ENCODE results near the gene ZFP37. TPM values are rescaled to one million over a fixed set of nuclear protein-coding genes. Genes with fewer than 3 reads are reported as not detected.
A peak's percentile ranks its signal among the peaks of the same experiment; 100 is the strongest.
"Not testable (repeated sequence)": the region's sequence is repeated elsewhere in the genome, so short reads cannot be mapped to it uniquely, and the experiment has no call there.

The ZFP37 gene
- polyA plus RNA-seq (ENCODE audit: insufficient read length): 3.5 TPM

DNA sequence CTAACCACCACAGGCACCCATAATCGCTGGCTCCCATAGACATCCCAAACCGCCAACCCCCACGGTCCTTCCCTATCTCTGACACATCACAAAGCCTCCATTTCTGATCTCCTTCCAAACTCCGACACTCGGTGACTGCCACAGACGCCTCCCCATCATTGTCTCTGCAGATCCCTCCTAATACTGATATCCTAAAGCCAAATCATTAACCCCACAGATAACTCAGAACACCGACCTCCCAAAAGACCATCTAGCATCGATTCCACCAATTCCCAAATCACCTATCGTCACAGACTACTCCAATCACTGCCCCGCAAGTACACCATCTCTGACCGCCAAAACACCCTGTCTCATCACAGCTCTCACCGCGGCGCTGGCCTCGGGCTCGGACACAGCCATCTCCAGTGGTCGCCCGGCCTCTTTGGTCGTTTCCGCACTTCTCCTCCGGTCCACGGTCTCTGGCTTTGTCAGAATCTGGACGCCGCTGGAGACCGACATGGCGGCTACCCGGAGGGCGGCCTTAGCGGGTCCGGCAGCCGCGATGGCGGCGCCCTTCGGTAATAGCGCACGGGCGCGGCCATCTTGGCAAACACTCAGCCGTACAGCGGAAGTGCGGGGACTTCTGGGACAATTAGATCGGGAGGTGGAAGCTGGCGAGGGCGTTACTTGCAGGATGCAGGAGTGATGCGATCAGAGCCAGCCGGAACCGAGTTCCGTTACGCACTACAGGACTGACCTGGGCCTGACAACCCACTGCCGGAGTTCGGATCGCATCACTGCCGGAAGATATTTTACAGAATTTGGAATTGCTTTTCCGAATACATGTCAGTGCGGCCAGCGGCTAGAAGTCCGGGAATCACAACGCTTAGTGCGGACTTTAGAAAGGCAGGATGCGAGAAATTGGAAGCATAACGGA is at the start of gene ZFP37:
Gene ZFP37 (minus strand): TSS at position 534 of the 916 bp plus-strand sequence. CDS start 36 bp downstream, at position 498.
- DNase-seq: peak; percentile 97

DNA sequence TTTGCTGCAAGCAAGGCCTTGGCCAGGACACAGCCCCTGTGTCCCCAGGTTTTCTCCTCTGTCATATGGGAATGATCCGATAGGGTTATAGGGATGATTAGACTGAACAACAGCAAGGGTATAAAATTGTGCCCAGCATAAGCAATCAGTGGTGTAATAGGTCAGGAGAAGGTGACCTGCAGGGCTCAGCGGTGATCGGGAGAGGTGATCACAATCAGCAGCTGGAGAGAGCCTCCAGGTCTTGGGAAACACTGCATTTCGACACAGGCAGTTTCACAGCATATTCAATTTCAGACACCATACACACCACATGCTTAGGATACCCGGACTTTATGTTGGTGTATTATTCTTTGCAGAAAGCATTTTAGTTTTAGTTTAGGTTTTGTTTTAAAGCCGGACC is 48.8 kb upstream of the ZFP37 start:
- not testable (repeated sequence) for DNase-seq

DNA sequence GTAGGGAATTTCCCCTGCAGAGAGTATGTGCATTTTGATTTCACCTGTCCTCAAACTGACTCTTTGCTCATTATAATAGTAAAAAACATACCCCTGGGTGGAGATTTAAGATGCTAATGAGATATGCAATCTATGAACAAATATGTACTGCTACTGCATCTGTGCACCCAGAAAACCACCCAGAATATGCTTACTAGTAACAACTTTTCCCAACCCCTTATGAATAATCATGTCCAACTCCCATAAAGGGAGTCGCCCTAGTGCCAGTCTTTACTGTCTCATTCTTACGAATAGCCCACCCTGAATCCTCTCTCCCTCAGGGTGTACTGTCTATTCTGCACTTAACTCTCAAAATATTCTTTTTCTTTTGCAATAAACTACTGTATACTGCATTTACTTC is 39.0 kb upstream of the ZFP37 start:
- no peak for DNase-seq

DNA sequence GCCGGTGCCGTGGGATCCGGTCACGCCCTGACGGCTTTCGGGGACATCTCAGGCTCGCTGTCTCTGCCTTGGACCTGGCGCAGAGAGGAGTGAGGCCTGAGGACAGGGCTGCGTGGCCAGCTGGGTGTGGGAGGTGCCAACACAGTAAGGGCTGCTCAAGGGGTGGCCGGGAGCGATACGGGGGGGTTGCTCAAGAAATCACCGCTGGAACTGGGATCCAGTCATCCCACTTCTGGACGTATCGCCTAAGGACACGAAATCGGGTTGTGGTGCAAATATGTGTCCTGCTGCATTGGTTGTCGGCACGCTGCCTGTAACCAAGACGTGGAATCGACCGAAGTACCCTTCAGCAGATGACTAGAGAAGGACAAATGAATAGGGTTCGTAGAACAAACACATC is 33.4 kb upstream of the ZFP37 start:
- not testable (repeated sequence) for DNase-seq

DNA sequence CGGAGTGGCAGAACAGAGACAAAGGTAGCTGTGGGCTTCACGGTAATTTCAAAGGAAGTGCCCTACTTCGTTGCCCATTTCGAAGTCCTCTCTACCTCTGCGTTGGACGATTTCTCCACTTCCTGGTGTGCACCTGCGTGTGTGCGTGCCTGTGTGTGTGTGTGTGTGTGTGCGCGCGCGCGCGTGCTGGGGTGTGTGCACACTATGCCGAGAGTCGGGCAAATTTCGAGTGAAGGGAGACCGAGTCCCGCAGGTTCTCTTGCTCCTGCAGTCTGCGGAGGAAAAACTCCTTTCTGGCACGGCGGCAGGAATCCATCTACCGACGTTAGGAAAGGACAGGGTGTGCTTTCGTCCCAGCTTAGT is 32.6 kb upstream of the ZFP37 start:
- not testable (repeated sequence) for DNase-seq

DNA sequence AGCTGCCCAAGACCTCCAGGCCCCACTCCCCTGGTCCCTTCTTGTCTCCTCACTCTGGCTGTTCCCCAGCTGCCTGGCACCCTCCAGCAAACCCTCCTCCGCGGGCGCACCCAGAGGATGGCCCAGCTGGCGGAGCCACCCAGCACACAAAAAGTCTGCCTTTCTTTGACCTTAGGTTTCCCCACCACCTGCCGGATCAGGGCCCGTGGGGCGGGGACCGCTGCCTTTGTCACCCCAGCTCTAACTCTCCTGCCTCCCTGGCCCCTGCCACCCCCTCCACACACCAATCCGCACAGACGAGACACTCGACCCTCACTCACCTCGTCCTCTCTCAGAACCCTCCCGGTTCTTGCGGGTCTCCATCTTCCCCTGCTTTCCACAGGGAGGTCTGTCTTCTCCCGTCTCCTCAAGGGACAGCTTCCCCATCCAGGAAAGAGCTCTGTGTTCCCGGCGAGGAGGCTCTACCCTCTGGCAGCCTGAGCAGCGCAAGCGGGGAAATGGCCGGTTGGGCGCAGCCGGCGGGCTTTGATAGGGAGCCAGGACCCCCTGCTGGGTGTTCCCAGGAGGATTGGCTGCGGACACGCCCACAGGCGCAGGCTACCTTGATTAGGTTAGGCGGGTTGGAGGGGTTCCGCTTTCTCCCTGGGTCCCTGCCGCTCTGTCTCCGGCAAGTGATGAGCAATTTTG is 32.1 kb upstream of the ZFP37 start:
- DNase-seq: not testable (repeated sequence)

DNA sequence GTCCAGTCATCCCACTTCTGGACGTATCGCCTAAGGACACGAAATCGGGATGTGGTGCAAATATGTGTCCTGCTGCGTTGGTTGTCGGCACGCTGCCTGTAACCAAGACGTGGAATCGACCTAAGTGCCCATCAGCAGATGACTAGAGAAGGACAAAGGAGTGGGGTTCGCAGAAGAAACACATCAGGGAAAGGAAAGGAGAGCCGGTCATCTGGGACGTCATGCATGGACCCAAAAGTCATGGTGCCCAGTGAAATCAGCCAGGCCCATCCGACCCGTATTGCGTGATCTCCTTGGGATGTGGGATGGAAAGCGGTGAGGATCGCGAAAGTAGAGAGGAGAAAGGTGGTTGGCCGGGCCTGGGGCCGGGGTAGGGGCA is 6.4 kb upstream of the ZFP37 start:
- not testable (repeated sequence) for DNase-seq

DNA sequence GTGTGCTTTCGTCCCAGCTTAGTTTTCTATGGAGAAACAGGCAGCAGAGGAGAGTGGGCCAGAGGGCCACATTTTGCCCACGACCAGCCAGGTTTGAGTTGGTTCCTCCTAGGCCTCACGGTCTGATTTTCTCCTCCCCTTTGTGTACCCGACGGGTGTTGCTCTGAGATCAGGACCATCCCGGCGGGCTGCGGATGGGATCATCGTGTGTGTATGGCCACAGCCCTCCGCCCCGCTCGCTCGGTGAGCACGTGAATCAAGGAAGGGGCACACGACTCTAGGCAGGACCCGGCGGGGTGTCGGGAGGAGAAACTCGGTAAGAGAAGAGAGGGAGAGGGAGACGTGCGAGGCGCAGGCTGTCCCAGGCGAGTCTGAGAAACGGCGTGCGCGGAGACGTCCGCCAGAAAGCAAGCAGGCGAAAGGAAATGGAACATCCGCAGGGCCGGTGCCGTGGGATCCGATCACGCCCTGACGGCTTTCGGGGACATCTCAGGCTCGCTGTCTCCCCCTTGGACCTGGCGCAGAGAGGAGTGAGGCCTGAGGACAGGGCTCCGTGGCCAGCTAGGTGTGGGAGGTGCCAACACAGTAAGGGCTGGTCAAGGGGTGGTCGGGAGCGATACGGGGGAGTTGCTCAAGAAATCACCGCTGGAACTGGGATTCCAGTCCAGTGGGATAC is 5.9 kb upstream of the ZFP37 start:
- DNase-seq: not testable (repeated sequence)

DNA sequence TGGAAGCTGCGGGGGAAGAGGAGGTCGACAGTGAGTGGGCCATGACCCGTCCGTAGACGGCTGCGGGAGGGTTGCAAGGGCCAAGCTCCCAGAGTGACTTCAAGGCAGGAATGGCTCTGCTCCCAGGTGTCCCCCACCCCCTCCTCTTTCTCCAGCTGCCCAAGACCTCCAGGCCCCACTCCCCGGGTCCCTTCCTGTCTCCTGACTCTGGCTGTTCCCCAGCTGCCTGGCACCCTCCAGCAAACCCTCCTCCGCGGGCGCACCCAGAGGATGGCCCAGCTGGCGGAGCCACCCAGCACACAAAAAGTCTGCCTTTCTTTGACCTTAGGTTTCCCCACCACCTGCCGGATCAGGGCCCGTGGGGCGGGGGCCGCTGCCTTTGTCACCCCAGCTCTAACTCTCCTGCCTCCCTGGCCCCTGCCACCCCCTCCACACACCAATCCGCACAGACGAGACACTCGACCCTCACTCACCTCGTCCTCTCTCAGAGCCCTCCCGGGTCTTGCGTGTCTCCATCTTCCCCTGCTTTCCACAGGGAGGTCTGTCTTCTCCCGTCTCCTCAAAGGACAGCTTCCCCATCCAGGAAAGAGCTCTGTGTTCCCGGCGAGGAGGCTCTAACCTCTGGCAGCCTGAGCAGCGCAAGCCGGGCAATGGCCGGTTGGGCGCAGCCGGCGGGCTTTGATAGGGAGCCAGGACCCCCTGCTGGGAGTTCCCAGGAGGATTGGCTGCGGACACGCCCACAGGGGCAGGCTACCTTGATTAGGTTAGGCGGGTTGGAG is 4.7 kb upstream of the ZFP37 start:
- DNase-seq: not testable (repeated sequence)

DNA sequence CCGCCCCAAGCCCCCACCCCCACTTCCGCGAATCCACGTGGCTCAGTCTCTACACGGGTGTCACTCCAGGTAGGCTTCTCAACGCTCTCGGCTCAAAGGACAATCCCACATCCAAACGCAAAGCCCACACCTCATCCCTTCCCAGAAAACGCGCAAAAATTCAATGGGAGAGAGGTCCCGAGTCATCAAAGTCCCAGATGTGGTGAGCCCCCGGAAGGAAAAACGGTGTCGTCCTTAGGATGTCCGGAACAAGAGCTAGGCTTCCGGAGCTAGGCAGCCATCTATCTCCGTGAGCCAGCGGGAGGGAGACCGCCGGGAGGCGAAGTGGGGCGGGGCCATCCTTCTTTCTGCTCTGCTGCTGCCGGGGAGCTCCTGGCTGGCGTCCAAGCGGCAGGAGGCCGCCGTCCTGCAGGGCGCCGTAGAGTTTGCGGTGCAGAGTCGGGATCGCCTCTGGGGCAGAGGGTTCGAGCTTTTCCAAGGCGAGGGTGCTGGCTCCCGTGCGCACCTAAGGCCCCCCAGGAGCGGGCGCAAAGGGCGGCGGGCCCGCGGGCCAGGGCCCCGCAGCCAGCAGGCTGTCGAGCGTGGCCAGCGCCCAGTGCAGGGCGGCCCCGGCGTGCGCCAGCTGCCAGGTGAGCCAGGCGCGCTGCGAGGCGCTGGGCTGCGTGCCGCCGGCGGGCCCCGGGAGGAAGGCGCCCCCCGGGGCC is 3.2 kb upstream of the ZFP37 start:
- peak; percentile 4 for DNase-seq

DNA sequence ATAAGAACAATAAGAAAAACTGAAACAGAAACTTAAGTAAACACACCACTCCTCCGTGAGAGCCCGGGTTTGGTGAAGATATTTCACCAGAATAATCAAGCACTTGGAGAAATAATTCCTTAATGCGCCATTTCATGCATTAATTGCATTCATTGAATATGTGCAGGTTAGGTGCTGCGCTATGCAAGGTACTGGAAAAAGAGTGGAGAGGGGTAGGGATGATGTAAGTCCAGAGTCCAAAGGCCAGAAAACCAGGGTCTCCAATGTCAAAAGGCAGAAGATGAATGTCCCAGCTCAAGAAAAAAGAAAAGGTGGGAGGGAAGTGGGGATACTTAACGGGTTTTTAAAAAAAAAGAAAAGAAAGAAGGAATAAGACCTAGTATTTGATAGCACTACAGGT is 669 bp upstream of the ZFP37 start:
- DNase-seq: no peak

DNA sequence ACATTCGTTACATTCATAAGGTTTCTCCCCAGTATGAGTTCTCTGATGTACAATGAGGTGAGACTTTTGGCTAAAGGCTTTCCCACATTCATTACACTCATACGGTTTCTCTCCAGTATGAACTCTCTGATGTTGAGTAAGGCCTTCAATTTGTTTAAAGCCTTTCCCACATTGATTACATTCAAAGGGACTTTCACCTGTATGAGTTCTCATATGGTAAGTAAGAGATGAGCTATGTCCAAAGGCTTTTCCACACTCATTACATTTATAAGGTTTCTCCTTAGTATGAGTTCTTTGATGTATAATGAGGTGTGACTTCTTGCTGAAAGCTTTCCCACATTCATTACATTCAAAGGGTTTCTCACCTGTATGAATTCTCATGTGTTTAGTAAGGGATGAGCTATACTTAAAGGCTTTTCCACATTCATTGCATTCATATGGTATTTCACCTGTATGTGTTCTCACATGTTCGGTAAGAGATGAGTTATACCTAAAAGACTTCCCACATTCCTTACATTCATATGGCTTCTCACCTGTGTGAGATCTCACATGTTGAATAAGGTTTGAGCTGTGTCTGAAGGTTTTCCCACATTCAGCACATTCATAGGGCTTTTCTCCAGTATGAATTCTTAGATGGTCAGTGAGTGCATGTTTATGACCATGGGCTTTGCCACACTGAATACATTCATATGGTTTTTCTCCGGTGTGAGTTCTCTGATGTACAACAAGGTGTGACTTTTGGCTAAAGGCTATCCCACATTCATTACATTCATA is 13.5 kb downstream of the ZFP37 start:
- no peak for DNase-seq

DNA sequence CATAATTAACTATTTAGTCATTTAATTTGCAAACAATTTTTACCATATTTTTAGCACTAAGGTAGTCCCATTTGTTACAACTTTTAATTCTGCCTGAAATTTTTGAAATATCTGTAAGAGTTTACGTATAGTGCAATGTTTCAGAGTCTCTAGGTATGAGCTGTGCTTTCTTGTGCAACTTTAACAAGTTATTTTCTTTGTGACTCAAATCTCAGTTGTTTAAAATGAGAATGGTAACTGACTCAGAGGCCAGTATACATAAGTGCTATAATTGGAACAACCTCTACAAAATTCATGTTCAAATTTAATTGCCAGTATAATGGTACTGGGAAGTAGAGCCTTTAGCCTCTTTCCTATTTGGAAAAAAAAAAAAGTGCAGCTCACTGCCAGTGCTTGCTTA is 30.3 kb downstream of the ZFP37 start:
- DNase-seq: no peak

DNA sequence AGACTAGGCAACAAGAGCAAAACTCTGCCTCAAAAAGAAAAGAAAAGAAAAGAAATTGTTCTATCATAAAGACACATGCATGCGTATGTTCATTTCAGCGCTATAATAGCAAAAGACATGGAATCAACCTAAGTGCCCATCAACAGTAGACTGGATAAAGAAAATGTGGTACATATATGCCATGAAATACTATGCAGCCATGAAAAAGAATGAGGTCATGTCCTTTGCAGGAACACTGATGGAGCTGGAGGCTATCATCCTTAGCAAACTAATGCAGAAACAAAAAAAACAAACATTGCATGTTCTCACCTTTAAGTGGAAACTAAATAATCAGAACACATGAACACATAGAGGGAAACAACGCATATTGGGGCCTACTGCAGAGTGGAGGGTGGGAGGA is 38.3 kb downstream of the ZFP37 start:
- no peak for DNase-seq

DNA sequence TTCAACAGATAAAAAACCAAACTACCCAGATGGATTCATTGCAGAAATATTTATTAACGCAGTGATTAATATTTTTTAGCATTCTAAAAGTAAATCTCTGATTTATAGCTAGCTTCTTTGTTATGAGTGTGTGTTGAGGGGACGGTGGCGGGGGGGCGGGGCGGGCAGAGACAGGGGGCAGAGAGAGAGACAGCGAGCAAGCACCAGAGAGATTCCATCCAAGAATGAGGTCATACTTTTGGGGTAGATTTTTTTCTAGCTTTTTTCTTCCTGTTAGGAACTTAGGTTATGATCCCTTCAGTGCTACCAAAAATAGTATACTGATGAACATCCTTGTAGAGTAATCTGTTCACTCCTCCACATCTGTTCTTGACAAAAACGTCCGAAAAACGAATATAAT is 44.0 kb downstream of the ZFP37 start:
- no peak for DNase-seq

DNA sequence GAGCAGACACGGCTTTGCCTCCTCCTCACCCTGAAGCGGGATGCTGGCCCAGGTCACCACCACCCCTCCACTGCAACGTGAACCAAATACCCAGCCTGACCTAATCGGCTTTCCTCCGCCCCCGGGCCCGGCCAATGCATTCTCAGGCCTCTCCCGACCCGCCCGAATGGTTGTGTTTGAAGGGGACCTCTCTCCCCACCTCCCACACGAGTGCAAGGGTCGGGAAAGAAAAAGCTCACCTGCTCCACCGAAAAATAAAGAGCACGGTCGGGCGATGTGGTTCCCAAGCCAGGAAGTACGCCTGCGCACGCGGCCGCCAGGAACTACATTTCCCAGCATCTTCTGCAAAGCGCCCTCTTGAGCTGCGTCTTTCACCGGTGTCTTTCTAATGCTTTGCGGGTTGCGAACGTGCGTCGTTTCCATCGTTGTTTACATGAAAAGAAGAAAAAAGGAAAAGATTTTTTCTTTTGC is 44.6 kb downstream of the ZFP37 start, which contains the start of gene ZNF883:
Gene ZNF883 (minus strand): TSS at position 282 of the 471 bp plus-strand sequence.
- peak; percentile 77 for DNase-seq

DNA sequence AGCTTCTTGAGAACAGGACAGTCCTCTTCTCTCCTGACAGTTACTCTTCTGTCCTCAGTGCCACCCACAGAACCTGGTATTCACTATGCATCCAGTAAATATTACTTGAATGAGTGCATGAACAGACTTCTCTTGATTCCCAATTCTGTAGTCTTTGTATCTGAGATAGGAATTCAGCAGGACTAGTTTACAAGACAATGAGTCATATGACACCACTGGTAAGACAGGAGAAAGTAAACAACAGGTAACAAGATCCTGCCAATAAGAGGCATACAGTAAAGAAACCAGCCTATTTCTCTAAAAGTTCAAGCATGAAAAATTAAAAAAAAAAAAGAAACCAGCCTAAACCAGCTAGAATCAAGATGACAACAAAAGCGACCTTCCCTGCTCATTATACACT is 50.7 kb downstream of the ZFP37 start:
- DNase-seq: no peak

DNA sequence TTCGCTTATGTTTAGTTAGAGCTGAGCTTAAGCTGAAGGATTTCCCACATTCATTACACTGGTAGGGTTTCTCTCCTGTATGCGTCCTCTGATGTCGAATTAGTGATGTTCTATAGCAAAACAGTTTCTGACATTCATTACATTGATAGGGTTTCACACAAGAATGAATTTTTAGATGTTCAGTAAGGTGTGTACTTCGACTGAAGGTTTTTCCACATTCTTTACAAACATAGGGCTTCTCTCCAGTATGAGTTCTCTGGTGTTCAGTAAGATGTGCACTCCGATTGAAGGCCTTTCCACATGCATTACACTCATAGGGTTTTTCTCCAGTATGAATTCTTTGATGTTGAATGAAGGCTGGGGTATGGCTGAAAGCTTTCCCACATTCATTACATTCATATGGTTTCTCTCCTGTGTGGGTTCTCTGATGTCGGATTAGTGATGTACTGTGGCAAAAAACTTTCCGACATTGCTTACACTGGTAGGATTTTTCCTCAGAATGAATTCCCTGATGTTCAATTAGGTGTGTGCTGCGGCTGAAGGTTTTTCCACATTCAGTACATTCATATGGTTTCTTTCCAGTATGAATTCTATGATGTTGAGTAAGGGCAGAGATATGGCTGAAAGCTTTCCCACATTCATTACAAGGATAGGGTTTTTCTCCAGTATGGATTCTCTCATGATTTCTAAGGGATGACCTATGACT is 59.1 kb downstream of the ZFP37 start:
- DNase-seq: no peak
